ENCODE data around the gene ESPNL. TPM values are rescaled to one million over a fixed set of nuclear protein-coding genes. Genes with fewer than 3 reads are reported as not detected.

Gene ESPNL
- total RNA-seq, 4 donors from 2014 or later, result 0.44 to 2.1 TPM; not detected in 2

DNA sequence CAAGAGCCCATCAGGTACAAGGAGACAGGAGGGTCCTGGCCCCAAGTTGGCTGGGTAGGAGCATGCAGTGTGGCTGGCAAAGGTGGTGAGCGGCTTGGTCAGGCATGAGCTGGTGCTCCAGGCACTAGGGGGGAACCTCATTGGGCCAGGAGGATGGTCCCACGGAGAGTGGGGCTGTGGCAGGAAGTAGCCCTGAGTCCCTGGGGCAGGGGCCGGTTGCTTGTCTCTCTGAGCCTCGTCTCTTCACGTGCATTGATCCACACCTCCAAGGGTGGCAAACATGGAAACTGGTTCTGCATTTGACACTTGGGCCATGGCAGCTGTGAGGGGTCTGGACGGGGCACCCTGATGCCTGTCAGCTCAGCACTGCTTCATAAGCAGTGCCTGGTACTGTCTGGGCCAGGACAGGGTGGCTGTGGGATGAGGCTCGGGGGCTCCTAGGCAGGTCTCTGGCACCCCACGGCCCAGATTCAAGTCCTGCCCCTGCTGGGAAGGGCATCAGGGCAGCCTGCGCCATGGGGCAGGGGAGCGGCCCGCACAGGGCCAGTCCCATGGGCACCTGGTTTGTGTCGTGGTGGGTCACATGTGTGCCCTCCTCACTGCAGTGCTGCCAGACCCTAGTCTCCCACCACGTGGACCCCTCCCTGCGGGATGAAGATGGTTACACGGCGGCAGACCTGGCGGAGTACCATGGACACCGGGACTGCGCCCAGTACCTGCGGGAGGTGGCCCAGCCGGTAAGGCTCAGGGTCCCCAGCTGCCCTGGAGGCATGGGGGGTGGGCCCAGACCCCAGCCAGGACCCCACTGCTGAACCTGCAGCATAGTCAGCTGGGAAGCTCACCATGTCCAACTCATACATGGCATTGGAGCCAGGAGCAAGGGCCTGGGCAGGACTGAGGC lies 16.4 kb downstream of the ESPNL start:
- H3K4me3 ChIP-seq, result no peak overlapping the region
- H3K9me3 ChIP-seq, result peaks cover 0 to 16% (median 3%) of the 10 kb centered on the region in 4 donors
- 74 to 90% methylated on average over 4 to 16 of the region's 21 CpGs for WGBS, 2 donors
- no peak overlapping the region for H3K27ac ChIP-seq
- DNase-seq (ENCODE audit: low spot score in 2 of 2), result no peak
- TF ChIP-seq EP300 (IDR thresholded peaks at IDR 0.05) (no peak), POLR2A (IDR thresholded peaks at IDR 0.05) (no peak)
- TF ChIP-seq, protein P1, sequence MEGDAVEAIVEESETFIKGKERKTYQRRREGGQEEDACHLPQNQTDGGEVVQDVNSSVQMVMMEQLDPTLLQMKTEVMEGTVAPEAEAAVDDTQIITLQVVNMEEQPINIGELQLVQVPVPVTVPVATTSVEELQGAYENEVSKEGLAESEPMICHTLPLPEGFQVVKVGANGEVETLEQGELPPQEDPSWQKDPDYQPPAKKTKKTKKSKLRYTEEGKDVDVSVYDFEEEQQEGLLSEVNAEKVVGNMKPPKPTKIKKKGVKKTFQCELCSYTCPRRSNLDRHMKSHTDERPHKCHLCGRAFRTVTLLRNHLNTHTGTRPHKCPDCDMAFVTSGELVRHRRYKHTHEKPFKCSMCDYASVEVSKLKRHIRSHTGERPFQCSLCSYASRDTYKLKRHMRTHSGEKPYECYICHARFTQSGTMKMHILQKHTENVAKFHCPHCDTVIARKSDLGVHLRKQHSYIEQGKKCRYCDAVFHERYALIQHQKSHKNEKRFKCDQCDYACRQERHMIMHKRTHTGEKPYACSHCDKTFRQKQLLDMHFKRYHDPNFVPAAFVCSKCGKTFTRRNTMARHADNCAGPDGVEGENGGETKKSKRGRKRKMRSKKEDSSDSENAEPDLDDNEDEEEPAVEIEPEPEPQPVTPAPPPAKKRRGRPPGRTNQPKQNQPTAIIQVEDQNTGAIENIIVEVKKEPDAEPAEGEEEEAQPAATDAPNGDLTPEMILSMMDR (IDR thresholded peaks at IDR 0.05), result no peak
- H3K27me3 ChIP-seq, result peaks cover 0 to 55% of the 10 kb centered on the region in 2 donors
- H3K4me1 ChIP-seq, result no peaks in the 10 kb centered on the region
- H3K36me3 ChIP-seq, result no peaks in the 10 kb centered on the region

DNA sequence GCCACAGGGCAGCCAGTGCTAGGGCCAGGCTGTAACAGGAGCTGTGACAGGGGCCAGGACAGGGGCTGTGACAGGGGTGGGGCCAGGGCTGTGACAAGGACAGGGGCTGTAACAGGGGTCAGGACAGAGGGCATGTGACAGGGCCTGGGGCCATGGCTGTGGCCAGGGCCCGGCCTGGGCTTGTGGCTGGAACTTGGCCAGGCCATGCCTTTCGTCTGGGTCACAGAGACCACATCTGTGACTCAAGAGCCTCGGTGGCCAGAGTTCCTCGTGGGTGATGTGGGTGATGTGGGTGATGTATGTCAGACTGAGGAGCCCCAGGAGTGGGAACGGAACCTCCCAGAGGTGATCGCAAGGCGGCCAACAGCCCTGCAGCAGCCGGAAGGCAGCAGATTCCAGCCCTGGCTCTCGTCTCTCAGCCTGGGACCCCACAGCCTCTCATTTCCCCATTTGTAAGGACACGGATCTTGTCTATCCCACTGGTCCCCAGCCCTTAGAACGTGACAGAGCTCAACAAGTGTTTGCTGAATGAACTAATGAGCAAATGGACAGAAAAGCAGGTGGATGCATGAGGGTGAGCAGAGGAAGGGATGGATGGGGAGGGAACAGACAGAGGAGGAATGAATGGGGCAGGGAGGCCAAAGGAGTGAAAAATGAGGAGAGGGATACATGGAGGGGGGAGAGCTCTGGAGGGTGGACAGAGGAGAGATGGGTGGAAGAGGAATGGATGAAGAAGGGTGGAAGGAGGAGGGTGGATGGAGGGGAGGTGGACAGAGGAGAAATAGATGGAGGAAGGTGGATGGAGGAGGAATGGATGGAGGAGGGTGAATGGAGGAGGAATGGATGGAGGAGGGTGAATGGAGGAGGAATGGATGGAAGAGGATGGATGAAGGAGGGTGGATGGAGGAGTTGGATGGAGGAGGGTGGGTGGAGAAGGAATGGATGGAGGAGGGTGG lies 17.3 kb downstream of the ESPNL start:
- Histone ChIP-seq H3K9me3 (peaks cover 0 to 9% (median 1%) of the 10 kb centered on the region in 4 donors), H3K4me1 (no peaks in the 10 kb centered on the region), H3K4me3 (no peak overlapping the region), H3K27ac (no peak overlapping the region), H3K36me3 (no peaks in the 10 kb centered on the region), H3K27me3 (peaks cover 0 to 55% of the 10 kb centered on the region in 2 donors)
- no peak for DNase-seq (ENCODE audit: low spot score in 2 of 2)
- TF ChIP-seq EP300 (IDR thresholded peaks at IDR 0.05) (no peak), POLR2A (IDR thresholded peaks at IDR 0.05) (no peak)
- TF ChIP-seq, protein P1 (IDR thresholded peaks at IDR 0.05), result no peak
- WGBS, 2 donors, result 49 to 52% methylated on average over 11 of the region's 11 CpGs

DNA sequence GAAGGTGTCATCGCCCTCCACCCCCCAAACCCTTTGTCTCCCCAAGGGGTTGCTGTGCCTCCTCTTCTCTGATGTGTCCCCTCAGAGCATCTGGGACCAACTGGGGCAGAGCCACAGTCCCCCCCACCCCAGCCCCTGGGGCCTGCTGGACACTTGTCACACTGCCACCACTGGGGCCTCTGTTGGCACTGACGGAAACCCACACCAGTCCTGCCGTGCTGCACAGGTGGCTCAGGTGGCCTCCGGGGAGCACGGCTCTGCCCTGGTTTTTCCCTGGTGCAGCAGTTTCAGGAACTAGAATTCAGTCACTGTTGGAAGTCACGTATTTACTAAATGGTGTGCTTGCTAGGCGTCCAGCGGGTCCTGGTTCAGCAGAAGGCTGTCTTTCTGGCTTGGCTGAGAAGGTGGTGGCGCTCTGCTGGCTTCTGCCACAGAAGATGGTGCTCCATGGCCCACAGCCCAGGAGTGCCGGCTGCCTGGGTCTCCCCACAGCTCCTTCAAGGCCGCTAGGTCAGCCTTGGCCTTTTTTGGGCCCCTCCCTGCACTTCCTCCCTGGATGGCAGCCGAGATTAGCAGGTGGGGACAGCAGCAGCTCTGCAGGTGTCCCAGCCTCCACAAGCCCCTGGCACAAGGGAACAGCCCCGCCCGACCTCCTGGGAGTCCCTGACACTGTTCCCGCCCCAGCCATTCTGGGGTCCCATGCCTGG lies 19.8 kb downstream of the ESPNL start:
- TF ChIP-seq EP300 (IDR thresholded peaks at IDR 0.05) (no peak), POLR2A (IDR thresholded peaks at IDR 0.05) (no peak)
- TF ChIP-seq, protein P1 (IDR thresholded peaks at IDR 0.05), result no peak
- Histone ChIP-seq H3K27me3 (peaks cover 0 to 48% of the 10 kb centered on the region in 2 donors), H3K27ac (no peak overlapping the region), H3K36me3 (no peaks in the 10 kb centered on the region), H3K4me1 (no peaks in the 10 kb centered on the region), H3K9me3 (no peaks in the 10 kb centered on the region), H3K4me3 (no peak overlapping the region)
- DNase-seq (ENCODE audit: low spot score in 2 of 2), result no peak
- WGBS, 2 donors, result 69 to 70% methylated on average over 13 of the region's 15 CpGs

DNA sequence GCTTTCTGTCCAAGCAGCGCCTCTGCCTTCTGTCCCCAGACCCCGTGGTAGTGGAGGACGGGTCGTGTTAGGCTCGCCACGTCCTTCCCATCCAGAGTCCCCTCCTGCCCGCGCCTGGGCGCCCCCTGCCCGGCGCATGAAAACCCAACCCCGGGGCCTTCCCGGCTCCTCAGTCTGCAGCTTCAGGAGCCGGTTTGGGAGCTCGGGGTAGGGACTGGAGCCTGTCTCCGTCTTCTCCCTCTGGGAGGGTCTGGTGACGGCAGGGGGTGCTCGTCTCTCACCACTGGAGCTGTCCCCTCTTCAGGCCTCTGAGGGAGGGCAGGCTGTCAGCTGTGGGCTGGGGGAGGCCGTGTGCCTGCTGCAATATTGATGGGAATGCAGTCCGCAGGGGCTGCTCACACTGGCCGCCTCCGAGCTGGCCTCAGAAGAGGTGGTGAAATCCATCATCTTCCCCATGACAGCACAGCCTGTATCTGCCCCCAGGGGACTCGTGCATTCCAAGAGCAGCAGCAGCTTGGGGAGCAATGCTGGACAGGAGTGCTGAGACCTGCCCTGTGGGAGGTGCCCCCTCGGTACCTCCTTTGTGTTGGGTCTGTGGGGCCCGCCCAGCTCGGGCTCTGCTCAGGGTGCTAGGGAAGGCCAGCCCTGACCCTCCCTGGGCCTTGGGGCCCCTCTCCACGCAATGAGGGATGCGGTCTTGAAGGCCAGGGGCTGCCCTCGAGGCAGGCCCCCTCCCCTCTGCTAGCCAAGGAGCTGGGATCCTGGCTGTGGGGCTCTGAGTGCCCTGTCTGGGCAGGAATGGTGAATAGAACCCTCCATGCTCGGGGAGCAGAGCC lies 20.5 kb downstream of the ESPNL start:
- TF ChIP-seq POLR2A (IDR thresholded peaks at IDR 0.05) (no peak), EP300 (IDR thresholded peaks at IDR 0.05) (no peak)
- TF ChIP-seq, protein P1 (IDR thresholded peaks at IDR 0.05), result no peak
- WGBS, 2 donors, result 17 to 43% methylated on average over 23 to 25 of the region's 30 CpGs
- no peak for DNase-seq (ENCODE audit: low spot score in 2 of 2)

More for the DNA sequence above, 20.5 kb downstream of the ESPNL start:
- Histone ChIP-seq H3K9me3 (no peaks in the 10 kb centered on the region), H3K36me3 (no peaks in the 10 kb centered on the region), H3K27me3 (peaks cover 0 to 42% of the 10 kb centered on the region in 2 donors), H3K27ac (no peak overlapping the region), H3K4me1 (no peaks in the 10 kb centered on the region), H3K4me3 (no peak overlapping the region)

All from tibial nerve (tissue), 4 donors.